Mesothelial cell of epicardium (in vitro differentiated cells): ENCODE measurements around the gene KIF21B. TPM values are rescaled to one million over a fixed set of nuclear protein-coding genes. Genes with fewer than 3 reads are reported as not detected.

Source experiments
- DNase-seq, 2 experiments: peaks; one replicate each; pipeline ENCODE4 v3.0.0; 2021; ENCODE audit warnings: low spot score in 2 of 2; ENCODE audit not compliant: unreplicated experiment in 2 of 2
- H3K27ac Mint-ChIP-seq: 2 replicates; pipeline ENCODE4 v1.8.0; 2021; ENCODE audit warnings: mixed read lengths
- H3K27me3 Mint-ChIP-seq: 2 replicates; pipeline ENCODE4 v1.8.0; 2021; ENCODE audit warnings: low read depth, mixed read lengths
- H3K36me3 Mint-ChIP-seq: 2 replicates; pipeline ENCODE4 v1.8.0; 2021; ENCODE audit warnings: mixed read lengths
- H3K4me1 Mint-ChIP-seq: 2 replicates; pipeline ENCODE4 v1.8.0; 2021; ENCODE audit warnings: mixed read lengths
- H3K4me3 Mint-ChIP-seq: 2 replicates; pipeline ENCODE4 v1.8.0; 2021; ENCODE audit warnings: mild to moderate bottlenecking, moderate library complexity, mixed read lengths
- H3K9me3 Mint-ChIP-seq: 2 replicates; pipeline ENCODE4 v1.8.0; 2021; ENCODE audit warnings: mixed read lengths
- total RNA-seq: library from RNA; stranded (reverse); gene quantifications from 3 replicates; pipeline ENCODE4 v1.2.1, GENCODE V29; 2021
- TF ChIP-seq, protein P1 (sequence below): fragments of 200-600 bp; sonication (generic); IDR thresholded peaks from one replicate; pipeline ENCODE4 v1.5.0; 2021; ENCODE audit warnings: antibody characterized with exemption; ENCODE audit not compliant: unreplicated experiment

Gene KIF21B
- total RNA-seq, 1 donor from 2014 or later: 7.0 TPM

- Mint-ChIP-seq H3K27me3 (no peaks in the 10 kb centered on the region), H3K4me3 (no peak overlapping the region)
- TF ChIP-seq, protein P1, sequence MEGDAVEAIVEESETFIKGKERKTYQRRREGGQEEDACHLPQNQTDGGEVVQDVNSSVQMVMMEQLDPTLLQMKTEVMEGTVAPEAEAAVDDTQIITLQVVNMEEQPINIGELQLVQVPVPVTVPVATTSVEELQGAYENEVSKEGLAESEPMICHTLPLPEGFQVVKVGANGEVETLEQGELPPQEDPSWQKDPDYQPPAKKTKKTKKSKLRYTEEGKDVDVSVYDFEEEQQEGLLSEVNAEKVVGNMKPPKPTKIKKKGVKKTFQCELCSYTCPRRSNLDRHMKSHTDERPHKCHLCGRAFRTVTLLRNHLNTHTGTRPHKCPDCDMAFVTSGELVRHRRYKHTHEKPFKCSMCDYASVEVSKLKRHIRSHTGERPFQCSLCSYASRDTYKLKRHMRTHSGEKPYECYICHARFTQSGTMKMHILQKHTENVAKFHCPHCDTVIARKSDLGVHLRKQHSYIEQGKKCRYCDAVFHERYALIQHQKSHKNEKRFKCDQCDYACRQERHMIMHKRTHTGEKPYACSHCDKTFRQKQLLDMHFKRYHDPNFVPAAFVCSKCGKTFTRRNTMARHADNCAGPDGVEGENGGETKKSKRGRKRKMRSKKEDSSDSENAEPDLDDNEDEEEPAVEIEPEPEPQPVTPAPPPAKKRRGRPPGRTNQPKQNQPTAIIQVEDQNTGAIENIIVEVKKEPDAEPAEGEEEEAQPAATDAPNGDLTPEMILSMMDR: no peak
These were observed 14.8 kb upstream of the KIF21B start for GRCh38 chr1:201038186-201038876.

DNA sequence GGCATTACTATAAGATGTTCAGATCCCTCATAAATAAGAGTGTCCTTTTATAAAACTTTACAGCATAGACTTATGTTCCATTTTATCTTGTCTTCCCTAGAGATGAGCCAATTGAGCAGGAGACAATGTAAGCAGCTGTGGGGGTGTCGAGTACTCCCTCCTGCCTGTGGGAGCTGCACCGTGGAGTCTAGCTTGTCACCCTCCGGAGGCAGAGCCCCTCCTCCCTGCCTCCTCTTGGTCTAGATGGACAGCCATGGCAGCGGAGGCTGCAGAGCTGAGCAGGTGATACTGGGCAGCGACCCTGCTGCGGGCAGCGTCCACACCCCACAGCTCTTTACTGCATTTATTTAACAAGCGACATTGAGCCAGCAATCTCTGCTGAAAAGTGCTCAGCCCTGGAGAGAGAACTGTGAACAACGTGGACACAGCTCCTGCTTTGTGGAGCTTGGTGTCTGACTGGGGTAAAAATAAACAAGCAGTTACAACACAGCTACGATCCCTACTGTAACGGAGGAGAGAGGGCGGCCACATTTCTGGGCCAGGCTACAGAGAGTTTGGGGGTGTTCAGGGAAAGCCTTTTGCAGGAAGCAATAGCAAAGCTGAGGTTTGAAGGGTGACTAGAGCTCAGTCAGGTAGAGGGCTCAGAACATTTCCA, 12.8 kb upstream of the KIF21B start:
- TF ChIP-seq, protein P1: no peak
- Mint-ChIP-seq H3K36me3 (no peaks in the 10 kb centered on the region), H3K9me3 (no peaks in the 10 kb centered on the region), H3K4me1 (no peaks in the 10 kb centered on the region), H3K27me3 (peaks cover 3% of the 10 kb centered on the region), H3K4me3 (no peak overlapping the region), H3K27ac (no peak overlapping the region)
- DNase-seq: no peak

More at GRCh38 chr1:201038186-201038876, 14.8 kb upstream of the KIF21B start:
- no peak for DNase-seq
- Mint-ChIP-seq H3K4me1 (peaks cover 2% of the 10 kb centered on the region), H3K9me3 (no peaks in the 10 kb centered on the region), H3K27ac (no peak overlapping the region), H3K36me3 (no peaks in the 10 kb centered on the region)

- Mint-ChIP-seq H3K27me3 (peaks cover 6% of the 10 kb centered on the region), H3K9me3 (no peaks in the 10 kb centered on the region), H3K36me3 (no peaks in the 10 kb centered on the region), H3K4me3 (no peak overlapping the region), H3K4me1 (no peaks in the 10 kb centered on the region), H3K27ac (no peak overlapping the region)
- TF ChIP-seq, protein P1: no peak
- DNase-seq: no peak
These were observed 11.2 kb upstream of the KIF21B start for GRCh38 chr1:201034671-201035070.

GRCh38 chr1:201032408-201032807, 8.9 kb upstream of the KIF21B start:
- Mint-ChIP-seq H3K36me3 (no peaks in the 10 kb centered on the region), H3K27me3 (peaks cover 6% of the 10 kb centered on the region), H3K4me3 (no peak overlapping the region), H3K27ac (no peak overlapping the region), H3K4me1 (no peaks in the 10 kb centered on the region), H3K9me3 (no peaks in the 10 kb centered on the region)
- no peak for DNase-seq
- TF ChIP-seq, protein P1: no peak

DNA sequence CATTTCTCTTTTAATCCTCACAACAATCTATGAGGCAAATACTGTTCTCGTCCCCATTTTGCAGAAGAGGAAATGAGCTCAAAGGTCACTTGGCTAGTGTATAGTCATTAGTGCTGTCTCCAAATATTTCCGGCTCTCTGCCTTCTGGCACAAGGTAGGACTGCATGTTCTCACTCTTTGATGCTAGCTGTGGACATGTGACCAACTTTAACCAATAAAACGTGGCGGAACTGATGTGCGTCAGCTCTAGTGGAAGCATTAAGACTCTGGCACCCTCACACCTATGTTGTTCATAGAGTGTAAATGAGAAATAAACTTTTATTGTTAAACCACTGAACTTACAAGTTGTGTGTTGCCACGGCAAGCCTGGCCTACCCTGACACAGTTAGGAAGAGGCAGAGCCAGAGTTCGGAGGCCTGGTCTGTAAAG, 5.0 kb upstream of the KIF21B start:
- Mint-ChIP-seq H3K9me3 (no peaks in the 10 kb centered on the region), H3K4me3 (no peak overlapping the region), H3K4me1 (peaks cover 18% of the 10 kb centered on the region), H3K27ac (no peak overlapping the region), H3K27me3 (peaks cover 19% of the 10 kb centered on the region), H3K36me3 (no peaks in the 10 kb centered on the region)
- TF ChIP-seq, protein P1: no peak
- DNase-seq: no peak
